GM12878 (cell line): Measurements from ENCODE around the gene DGKB.

Source experiments
- HDAC2 ChIP-seq: fragments of 200-600 bp; sonication (generic); IDR thresholded peaks from 2 replicates; pipeline ENCODE4 v1.6.1; 2017
- ZSCAN29 ChIP-seq: fragments of 450-650 bp; IDR thresholded peaks from 2 replicates; pipeline ENCODE4 v1.6.1; 2017; ENCODE audit warnings: mild to moderate bottlenecking, moderate library complexity
- ZZZ3 ChIP-seq: IDR thresholded peaks from 2 replicates; pipeline ENCODE4 v1.6.1; 2011; ENCODE audit warnings: low read depth; ENCODE audit not compliant: control insufficient read depth, insufficient read length

- TF ChIP-seq ZSCAN29 (no peak), ZZZ3 (no peak), HDAC2 (no peak)
Measured at GRCh38 chr7:14759785-14760184, 142.8 kb downstream of the DGKB start.
